ENCODE data around the gene TUSC2.

Gene TUSC2

DNA sequence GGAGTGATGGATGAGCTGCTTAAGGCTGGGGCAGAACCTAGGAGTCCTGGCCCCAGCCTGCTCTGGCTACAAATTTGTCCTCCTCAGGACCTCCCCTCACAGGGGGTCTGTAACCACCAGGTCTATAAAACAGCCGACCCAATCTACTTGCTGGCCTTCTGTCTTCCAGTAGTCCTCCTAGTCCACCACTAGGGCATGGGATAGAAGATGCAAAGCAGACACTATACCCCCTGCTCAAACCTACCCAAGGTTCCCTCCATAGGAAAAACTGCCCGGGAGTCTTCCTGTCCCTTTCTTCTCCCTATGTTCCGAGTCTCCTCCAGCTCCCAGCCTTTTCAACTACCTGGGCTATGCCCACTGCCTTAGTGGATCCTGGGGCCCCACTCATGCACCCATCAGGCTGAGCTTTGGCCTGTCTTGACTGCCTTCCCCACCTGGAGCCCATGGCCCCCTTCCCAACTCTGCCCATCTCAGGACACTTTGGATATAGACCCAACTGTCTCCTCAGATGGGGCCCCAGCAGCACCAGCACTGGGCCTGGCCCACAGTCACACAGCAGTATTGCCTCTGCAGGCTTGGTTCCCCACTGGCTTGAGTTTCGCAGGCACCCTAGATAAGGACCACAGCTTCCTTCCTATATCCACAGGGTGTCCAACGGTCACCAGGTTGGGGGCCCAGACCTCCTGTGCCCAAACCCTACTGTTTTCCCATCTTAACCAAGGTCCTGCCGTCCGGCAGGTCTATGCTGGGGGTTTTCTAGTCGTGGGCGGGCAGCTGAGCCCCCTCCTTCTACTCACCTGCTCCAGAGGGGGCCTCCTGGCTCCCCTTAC is 29.9 kb downstream of the TUSC2 start:
- FAIRE-seq = no peak
- DNase-seq (ENCODE audit: insufficient read length, low spot score) = no peak
- TF ChIP-seq, protein P1, sequence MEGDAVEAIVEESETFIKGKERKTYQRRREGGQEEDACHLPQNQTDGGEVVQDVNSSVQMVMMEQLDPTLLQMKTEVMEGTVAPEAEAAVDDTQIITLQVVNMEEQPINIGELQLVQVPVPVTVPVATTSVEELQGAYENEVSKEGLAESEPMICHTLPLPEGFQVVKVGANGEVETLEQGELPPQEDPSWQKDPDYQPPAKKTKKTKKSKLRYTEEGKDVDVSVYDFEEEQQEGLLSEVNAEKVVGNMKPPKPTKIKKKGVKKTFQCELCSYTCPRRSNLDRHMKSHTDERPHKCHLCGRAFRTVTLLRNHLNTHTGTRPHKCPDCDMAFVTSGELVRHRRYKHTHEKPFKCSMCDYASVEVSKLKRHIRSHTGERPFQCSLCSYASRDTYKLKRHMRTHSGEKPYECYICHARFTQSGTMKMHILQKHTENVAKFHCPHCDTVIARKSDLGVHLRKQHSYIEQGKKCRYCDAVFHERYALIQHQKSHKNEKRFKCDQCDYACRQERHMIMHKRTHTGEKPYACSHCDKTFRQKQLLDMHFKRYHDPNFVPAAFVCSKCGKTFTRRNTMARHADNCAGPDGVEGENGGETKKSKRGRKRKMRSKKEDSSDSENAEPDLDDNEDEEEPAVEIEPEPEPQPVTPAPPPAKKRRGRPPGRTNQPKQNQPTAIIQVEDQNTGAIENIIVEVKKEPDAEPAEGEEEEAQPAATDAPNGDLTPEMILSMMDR (IDR thresholded peaks at IDR 0.05; ENCODE audit: insufficient read depth, missing control alignments) = no peak

DNA sequence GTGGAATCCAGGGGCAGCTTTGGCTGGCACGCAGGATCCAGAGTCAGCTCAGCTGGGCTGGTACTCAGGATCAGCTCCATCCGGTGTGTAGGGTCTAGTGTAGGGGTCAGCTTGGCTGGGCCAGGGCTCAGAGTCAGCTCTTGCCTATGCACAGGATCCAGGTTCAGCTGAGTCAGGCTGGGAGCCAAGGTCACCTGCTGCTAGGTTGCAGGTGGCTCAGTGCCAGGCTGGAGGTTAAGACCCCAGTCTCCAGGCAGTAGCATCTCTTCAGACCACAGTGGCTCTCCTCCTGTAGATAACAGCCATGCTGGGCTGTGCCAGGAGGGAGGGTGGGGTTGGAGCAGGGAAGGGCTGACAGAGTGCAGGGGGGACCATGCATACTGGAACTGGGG is 30.6 kb downstream of the TUSC2 start:
- FAIRE-seq (no peak), DNase-seq (ENCODE audit: insufficient read length, low spot score) (no peak)
- TF ChIP-seq, protein P1 (IDR thresholded peaks at IDR 0.05; ENCODE audit: insufficient read depth, missing control alignments) = no peak

DNA sequence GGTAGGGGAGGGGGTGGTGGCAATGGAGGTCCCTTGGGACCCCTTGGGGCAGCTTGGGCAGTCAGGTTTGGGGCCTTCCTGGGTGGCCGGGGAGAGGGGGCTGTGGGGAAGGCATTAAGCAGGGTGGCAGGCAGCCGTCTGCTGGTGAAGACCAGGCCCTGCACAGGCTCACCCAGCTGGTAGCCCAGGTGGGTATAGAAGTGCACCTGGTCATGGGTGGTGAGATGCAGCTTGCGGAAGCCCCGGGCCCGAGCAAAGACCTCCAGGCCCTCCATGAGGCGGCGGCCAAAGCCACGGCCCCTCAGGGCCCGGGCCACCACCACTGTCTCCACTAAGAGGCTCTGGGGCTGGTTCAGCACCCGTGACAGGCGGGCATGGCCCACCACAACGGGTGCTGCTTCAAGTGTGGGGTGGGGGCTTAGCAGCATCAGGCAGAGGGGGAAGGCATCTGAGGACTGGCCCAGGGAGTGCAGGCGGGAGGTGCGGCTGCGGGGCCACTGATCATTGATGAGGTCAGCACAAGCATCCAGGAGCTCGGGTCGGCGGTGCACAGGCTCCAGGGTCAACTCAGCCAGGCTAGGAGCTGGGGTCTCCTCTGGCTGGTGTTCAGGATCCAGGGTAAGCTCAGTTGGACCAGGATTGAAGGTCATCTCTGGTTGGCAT is 31.2 kb downstream of the TUSC2 start:
- TF ChIP-seq, protein P1 (IDR thresholded peaks at IDR 0.05; ENCODE audit: insufficient read depth, missing control alignments) = no peak
- FAIRE-seq (no peak), DNase-seq (ENCODE audit: insufficient read length, low spot score) (no peak)

DNA sequence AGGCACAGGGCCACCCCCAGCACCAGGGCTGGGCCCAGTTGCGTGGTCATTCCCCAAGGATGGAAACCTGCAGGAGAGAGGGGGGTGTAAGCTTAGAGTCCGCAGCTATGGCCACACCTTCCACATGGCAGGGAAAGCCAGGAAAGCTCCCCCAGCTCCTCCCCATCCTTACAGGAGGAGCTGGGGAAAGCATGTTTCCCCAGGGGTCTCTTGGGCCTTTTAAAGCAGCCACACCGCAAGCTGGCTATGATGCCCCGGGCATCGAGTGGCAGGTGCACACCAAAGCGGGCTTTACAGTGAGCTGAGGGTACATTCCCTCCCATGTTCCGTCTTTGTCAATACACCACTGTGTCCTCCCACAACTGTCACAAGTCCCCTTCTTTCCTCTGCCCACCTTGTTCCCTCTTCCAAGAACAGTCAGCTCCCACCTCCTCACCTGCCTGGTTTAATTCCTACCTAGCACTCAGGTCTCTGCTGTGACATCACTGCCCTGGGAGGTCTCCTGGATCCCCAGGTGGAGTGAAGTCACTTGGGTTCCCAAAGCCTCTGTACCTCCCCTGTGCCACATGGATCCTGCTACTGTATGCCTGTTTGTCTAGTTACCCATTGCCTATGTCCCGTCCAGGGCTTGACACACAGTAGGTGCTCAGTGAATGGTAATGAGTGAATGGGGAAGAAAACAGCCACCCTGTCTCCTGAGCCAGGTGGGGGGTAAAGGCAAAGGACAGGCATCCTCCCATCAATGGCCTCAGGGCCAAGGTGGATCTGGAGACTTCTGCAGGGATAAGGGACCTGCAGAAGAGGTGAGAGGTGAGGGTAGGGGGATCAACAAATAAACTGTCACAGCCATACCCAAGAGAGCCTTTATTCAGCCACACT is 32.2 kb downstream of the TUSC2 start:
- TF ChIP-seq, protein P1 (IDR thresholded peaks at IDR 0.05; ENCODE audit: insufficient read depth, missing control alignments) = no peak
- FAIRE-seq (no peak), DNase-seq (ENCODE audit: insufficient read length, low spot score) (no peak)

DNA sequence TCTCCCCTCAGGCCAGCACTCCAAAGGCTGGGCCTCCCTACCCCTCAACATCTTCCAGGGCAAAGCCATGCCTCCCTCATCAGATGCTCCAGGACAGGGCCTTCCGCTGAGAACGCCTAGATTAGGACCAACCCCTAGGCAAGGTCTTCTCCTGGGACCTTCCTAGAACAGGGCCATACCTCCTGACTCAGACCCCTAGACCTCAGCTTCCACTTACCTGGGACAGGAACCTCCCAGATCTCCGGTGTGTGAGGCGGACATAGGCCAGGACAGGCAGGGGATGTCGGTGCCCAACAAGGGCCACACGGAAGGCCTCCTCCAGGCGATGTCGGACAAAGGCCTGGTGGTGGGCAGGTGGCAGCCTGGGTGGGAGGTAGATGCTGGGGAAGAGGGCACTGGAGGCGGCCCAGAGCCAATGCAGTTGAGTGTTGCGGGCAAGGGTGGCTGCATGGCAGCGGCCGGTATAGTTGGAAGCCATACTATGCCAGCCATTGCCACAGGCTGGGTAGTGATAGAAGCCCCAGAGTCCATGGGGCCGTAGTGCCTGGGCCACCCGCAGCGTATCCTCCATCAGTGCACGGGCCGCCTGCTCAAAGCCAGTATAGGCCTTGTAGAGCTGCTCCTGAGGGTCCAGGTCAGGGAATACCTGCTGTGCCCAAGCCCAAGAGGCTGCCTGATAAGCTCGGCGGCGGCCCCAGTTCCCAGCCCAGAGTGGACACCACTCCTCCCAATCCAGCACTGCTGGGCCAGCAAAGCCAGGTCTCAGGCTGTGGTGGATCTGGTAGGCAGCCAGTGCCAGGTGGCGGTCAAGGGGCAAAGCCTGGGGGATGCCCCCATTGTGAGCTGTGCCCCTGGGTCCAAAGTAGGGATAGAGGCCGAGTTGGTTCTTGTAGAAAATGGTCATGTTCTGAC is 33.3 kb downstream of the TUSC2 start:
- TF ChIP-seq, protein P1 (IDR thresholded peaks at IDR 0.05; ENCODE audit: insufficient read depth, missing control alignments) = no peak
- no peak for FAIRE-seq
- DNase-seq (ENCODE audit: insufficient read length, low spot score) = no peak

DNA sequence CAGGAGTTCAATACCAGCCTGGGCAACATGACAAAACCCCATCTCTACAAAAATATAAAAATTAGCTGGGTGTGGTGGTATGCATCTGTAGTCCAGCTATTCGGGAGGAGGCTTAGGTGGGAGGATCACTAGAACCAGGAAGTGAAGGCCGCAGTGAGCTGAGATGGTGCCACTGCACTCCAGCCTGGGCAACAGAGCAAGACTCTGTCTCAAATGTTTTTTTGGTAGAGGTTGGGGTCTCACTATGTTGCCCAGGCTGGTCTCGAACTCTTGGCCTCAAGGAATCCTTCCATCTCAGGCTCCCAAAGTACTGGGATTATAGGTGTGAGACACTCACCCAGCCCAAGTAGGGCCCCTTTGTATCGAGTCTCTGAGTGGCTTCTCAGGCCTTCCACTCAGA is 33.9 kb downstream of the TUSC2 start:
- TF ChIP-seq, protein P1 (IDR thresholded peaks at IDR 0.05; ENCODE audit: insufficient read depth, missing control alignments) = no peak
- DNase-seq (ENCODE audit: insufficient read length, low spot score) (no peak), FAIRE-seq (no peak)
